GM12873 (cell line): ENCODE measurements around the gene LHFPL2.

Experiments
- CTCF ChIP-seq: IDR thresholded peaks from 2 replicates; pipeline ENCODE4 v1.5.1; 2012; ENCODE audit warnings: low read depth, mild to moderate bottlenecking, moderate library complexity, low read length, control low read depth; ENCODE audit not compliant: insufficient read depth; ENCODE audit errors: missing control alignments

Gene LHFPL2

GRCh38 chr5:78597068-78597973, 51.3 kb downstream of the LHFPL2 start:
- TF ChIP-seq CTCF: no peak

- TF ChIP-seq CTCF: no peak
These were observed 53.1 kb downstream of the LHFPL2 start for GRCh38 chr5:78595458-78595921.

- no peak for TF ChIP-seq CTCF
These were observed 53.7 kb downstream of the LHFPL2 start for GRCh38 chr5:78594610-78595457.

- TF ChIP-seq CTCF: no peak
These were observed 54.6 kb downstream of the LHFPL2 start for GRCh38 chr5:78594021-78594420.

GRCh38 chr5:78593465-78593864, 55.1 kb downstream of the LHFPL2 start:
- TF ChIP-seq CTCF: no peak

GRCh38 chr5:78592735-78593386, 55.7 kb downstream of the LHFPL2 start:
- TF ChIP-seq CTCF: no peak
